ENCODE measurements around the gene AFAP1.

DNA sequence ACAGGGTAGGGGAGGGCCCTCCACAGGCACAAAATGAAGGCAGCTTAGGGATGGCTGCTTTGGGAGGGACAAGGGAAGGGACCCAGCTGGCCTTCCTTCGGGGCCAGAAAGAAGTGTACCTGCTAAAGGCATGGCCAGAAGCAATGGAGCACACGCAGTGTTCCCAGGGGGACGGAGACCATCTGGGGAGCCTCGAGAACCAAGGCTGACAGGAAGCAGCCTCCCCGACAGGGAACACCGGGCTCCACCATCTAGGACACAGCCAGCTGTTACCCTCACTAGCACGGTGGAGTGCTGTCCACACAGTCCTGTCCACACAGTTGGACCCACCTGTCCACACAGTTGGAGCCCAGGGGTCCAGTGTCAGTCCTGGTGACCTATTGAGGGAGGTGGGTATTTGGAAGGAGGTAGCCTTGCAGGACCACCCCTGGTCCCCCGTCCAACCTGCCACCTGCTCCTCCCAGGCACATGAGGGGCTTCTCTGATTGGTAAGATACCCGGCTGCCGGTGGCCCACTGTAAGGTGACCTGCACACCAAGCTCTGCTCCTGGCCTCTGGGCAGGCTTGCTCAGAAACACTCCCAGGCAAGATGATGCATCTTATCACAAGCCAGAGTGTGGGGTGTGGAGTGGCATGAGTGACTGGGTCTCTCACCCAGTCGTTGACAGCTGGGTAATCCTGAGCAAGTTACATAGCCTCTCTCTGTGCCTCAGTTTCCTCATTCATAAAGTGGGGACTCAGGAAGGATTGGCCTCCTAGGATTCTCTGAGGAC is 20.5 kb upstream of the AFAP1 start:
- TF ChIP-seq, protein P1, sequence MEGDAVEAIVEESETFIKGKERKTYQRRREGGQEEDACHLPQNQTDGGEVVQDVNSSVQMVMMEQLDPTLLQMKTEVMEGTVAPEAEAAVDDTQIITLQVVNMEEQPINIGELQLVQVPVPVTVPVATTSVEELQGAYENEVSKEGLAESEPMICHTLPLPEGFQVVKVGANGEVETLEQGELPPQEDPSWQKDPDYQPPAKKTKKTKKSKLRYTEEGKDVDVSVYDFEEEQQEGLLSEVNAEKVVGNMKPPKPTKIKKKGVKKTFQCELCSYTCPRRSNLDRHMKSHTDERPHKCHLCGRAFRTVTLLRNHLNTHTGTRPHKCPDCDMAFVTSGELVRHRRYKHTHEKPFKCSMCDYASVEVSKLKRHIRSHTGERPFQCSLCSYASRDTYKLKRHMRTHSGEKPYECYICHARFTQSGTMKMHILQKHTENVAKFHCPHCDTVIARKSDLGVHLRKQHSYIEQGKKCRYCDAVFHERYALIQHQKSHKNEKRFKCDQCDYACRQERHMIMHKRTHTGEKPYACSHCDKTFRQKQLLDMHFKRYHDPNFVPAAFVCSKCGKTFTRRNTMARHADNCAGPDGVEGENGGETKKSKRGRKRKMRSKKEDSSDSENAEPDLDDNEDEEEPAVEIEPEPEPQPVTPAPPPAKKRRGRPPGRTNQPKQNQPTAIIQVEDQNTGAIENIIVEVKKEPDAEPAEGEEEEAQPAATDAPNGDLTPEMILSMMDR (IDR thresholded peaks at IDR 0.05): no peak
- TF ChIP-seq POLR2A (IDR thresholded peaks at IDR 0.05): no peak

Data from esophagus squamous epithelium (tissue), 4 donors.